Activated CD4-positive, alpha-beta T cell treated with anti-CD3 and anti-CD28 coated beads, Interleukin-2, amount 50 U/mL, for 48 hours (primary cell): ENCODE results near the gene ZNF454.

ENCODE experiments used
- DNase-seq, 2 experiments: peaks; one replicate each; pipeline ENCODE4 v3.0.0-alpha.2; 2020

The ZNF454 gene

GRCh38 chr5:178993955-178994579, 53.1 kb downstream of the ZNF454 start:
- no peak for DNase-seq

DNA sequence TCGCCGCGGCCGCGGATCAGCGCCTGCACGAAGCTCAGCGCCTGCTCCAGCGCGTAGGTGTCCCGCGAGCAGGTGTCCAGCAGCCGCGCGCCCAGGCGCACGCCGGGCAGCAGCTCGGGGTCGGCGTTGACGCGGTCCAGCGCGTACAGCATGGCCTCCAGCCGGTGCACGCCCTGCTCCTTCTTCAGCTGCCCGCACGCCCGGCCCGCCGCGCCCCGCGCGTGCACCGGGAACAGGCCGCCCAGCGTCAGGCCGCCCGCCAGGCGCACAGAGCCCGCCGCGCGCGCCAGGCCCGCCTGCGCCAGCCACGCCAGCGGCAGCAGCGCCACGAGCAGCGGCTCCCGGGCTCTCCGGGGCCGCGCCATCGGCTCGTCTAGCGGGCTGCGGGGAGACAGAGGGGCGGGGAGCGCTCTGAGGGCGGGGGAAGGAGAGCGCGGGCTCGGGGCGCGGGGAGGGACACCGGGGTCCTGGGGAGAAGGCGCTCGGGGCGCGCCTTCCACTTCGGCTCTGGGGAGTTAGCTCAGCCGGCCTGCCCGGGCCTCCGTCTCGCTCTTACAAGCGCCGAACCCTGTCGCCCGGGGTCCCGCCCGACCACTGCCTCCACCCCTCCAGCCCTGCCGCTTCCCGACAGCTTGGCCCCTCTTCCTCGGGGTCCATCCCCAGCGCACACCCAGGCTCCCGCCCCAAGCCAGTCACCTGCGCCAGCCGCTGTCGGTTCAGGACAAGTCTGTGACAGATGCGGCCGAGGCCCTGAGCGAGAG, 53.8 kb downstream of the ZNF454 start, which contains the start of gene GRM6:
GRM6 (minus strand) TSS at position 741 of the 761 bp plus-strand sequence; CDS start at position 365, 376 bp downstream.
- DNase-seq = no peak

GRCh38 chr5:178995341-178995690, 54.3 kb downstream of the ZNF454 start:
- no peak for DNase-seq

DNA sequence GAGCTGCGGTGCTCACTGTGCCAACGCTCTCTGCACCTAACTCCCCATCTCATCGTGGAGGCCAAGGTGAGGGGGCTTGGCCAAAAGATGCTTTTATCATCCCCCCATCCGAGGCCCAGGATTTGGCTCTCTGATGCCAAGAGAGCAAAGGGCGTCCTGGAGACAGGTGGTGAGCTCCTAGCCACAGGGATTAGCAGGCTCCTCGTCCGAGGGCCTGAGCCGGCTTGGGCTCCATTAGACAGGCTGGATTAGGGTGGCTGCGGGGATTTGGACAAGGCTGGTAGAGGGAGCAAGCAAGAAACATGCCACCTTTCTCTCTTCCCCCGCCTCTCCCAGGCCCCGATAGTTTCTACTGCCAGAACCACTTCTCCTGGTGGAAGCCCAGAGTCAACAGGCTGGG, 55.2 kb downstream of the ZNF454 start:
- DNase-seq = no peak

GRCh38 chr5:178997191-178997590, 56.2 kb downstream of the ZNF454 start:
- DNase-seq = no peak

GRCh38 chr5:178998441-178998840, 57.4 kb downstream of the ZNF454 start:
- DNase-seq = no peak

GRCh38 chr5:179006564-179006963, 65.6 kb downstream of the ZNF454 start:
- DNase-seq = no peak

GRCh38 chr5:179008667-179009066, 67.7 kb downstream of the ZNF454 start:
- DNase-seq = no peak
